Epithelial cell of prostate (primary cell): ENCODE measurements around the gene AKAP8.
"Not testable (repeated sequence)": the region's sequence is repeated elsewhere in the genome, so short reads cannot be mapped to it uniquely, and the experiment has no call there.

Source experiments
- DNase-seq: peaks from one replicate; pipeline ENCODE4 v3.0.0-alpha.2; 2011; ENCODE audit warnings: low read depth, low spot score
- H3K27ac ChIP-seq: fragments of 450-650 bp; 2 replicates; pipeline ENCODE4 v1.5.1; 2017; ENCODE audit warnings: mild to moderate bottlenecking

AKAP8 gene

GRCh38 chr19:15379083-15379998, at the start of gene AKAP8:
AKAP8 (minus strand) TSS chr19:15379787; CDS start chr19:15379731, 56 bp downstream.
- H3K27ac ChIP-seq = peak within 1 kb of the TSS; percentile 93
- DNase-seq = peak; percentile 93

- no peak for DNase-seq
- no peak overlapping the region for H3K27ac ChIP-seq
Observed at GRCh38 chr19:15427991-15428471, 48.4 kb upstream of the AKAP8 start.

GRCh38 chr19:15427350-15427700, 47.7 kb upstream of the AKAP8 start:
- H3K27ac ChIP-seq = no peak overlapping the region
- no peak for DNase-seq

- no peak for DNase-seq
- no peak overlapping the region for H3K27ac ChIP-seq
Observed at GRCh38 chr19:15426485-15427349, 47.1 kb upstream of the AKAP8 start.

- no peak overlapping the region for H3K27ac ChIP-seq
- no peak for DNase-seq
Observed at GRCh38 chr19:15425321-15425950, 45.8 kb upstream of the AKAP8 start.

- no peak for DNase-seq
- no peak overlapping the region for H3K27ac ChIP-seq
Observed at GRCh38 chr19:15424692-15425272, 45.2 kb upstream of the AKAP8 start.

- H3K27ac ChIP-seq = no peak overlapping the region
Observed at GRCh38 chr19:15424121-15424520, 44.5 kb upstream of the AKAP8 start.

GRCh38 chr19:15423130-15423529, 43.5 kb upstream of the AKAP8 start:
- DNase-seq = no peak
- H3K27ac ChIP-seq = no peak overlapping the region

More at GRCh38 chr19:15424121-15424520, 44.5 kb upstream of the AKAP8 start:
- no peak for DNase-seq

- DNase-seq = no peak
- H3K27ac ChIP-seq = no peak overlapping the region
Observed at GRCh38 chr19:15422296-15423075, 42.9 kb upstream of the AKAP8 start.

GRCh38 chr19:15421721-15422260, 42.2 kb upstream of the AKAP8 start:
- H3K27ac ChIP-seq = no peak overlapping the region
- DNase-seq = no peak

GRCh38 chr19:15421136-15421695, 41.6 kb upstream of the AKAP8 start:
- no peak for DNase-seq
- no peak overlapping the region for H3K27ac ChIP-seq

- no peak for DNase-seq
- peak overlapping the region; percentile 63 for H3K27ac ChIP-seq
Observed at GRCh38 chr19:15419413-15420025, 39.9 kb upstream of the AKAP8 start.

GRCh38 chr19:15418579-15419412, 39.2 kb upstream of the AKAP8 start, which contains the start of gene AKAP8L:
AKAP8L (minus strand) TSS chr19:15418988; CDS start chr19:15418923, 65 bp downstream.
- peak; percentile 98 for DNase-seq
- peak within 1 kb of the TSS; percentile 63 for H3K27ac ChIP-seq

- H3K27ac ChIP-seq = peak overlapping the region; percentile 63
- DNase-seq = no peak
Observed at GRCh38 chr19:15418231-15418578, 38.6 kb upstream of the AKAP8 start.

- H3K27ac ChIP-seq = peak overlapping the region; percentile 63
- DNase-seq = no peak
Observed at GRCh38 chr19:15417699-15418098, 38.1 kb upstream of the AKAP8 start.

GRCh38 chr19:15412832-15413231, 33.2 kb upstream of the AKAP8 start:
- DNase-seq = no peak
- H3K27ac ChIP-seq = no peak overlapping the region

GRCh38 chr19:15411351-15411750, 31.8 kb upstream of the AKAP8 start:
- H3K27ac ChIP-seq, DNase-seq: not testable (repeated sequence)
